SHP77 (cell line): ENCODE measurements around the gene FAIM2.
"Not testable (repeated sequence)": the region's sequence is repeated elsewhere in the genome, so short reads cannot be mapped to it uniquely, and the experiment has no call there.

Source experiments
- DNase-seq, 2 experiments: peaks; one replicate each; lab custom pipeline; 2025; lab: John Stamatoyannopoulos, UW

The FAIM2 gene

GRCh38 chr12:49860921-49861320, 42.8 kb downstream of the FAIM2 start:
- DNase-seq = not testable (repeated sequence)

DNA sequence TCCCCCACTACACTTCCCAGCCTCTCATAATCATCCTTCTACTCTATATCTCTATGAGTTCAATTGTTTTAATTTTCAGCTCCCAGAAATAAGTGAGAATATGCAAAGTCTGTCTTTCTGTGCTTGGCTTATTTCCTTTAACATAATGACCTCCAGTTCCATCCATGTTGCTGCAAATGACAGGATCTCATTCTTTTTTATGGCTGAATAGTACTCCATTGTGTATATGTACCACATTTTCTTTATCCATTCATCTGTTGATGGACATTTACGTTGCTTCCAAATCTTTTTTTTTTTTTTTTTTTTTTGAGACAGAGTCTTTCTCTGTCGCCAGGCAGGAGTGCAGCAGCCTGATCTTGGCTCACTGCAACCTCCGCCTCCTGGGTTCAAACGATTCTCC, 47.8 kb downstream of the FAIM2 start:
- not testable (repeated sequence) for DNase-seq

DNA sequence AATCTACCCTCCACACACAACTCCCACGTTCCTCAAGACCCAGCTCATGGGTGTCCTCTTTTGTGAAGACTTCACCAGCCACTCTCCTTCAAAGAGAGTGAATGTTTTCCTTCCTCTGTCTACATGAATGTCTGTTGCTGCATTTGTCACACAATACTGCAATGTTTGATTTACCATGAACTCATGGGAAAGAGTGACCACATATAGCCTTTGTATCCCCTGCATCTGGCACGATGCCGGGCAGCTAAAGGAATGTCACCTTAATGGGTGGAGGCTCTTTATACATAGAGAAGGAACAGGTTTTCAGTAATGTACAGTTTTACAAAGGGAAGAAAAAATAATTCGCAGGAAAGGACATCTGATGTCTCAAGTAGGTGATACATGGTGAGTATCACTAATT, 48.7 kb downstream of the FAIM2 start:
- DNase-seq = no peak

DNA sequence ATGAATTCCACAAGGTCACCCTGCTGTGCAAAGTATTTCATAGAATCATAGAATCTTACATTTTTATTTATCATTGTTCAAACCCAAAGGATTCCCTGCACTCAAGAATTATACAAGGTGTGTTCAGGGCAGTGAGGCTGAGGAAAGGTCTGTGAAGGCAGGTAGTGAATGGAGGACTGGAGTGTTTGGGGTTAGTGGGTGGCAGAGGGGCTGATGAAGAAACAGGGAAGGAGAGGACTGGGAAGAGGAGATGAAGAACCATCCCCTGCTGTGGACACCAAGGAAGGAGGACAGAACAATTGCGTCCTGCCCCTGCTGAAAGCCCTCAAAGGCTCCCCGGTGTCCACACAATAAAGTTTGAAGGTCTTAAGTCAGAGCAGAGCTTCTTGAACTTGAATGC, 50.0 kb downstream of the FAIM2 start:
- DNase-seq = no peak

DNA sequence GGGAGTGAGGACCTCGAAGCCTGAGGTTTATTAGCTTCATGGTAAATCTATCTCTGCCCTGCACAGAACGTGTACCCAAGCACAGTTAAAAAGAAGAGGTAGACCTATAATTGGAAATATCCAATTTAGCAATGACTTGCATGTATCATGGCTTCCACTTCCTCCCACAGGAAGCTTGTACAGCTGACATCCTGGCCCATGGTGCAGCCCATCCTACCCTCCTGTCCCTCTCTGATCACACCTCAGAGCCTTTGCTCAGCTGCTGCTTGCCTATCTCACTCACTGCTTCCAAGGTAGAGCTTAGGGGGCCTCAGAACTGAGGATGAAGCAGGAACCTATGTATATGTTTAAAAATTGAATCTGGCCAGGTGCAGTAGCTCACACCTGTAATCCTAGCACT, 56.5 kb downstream of the FAIM2 start:
- DNase-seq = no peak

DNA sequence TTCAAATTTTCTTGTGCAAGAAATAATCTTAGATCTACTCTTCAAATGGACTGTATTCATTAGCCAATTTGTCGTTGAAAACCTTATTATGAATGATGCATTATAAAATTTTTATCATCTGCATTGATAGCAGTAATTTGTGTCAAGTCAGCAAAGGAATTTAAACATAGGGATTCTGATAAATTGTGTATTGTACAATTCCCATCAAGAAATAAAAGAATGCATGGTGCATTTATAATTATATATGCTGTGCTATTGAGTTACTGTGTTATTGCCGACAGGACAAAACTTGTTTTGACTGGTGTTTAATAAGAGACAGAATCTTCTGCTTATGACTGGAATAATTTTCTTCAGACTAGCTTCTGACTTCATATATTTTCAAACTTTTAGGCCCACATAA, 57.7 kb downstream of the FAIM2 start:
- no peak for DNase-seq

DNA sequence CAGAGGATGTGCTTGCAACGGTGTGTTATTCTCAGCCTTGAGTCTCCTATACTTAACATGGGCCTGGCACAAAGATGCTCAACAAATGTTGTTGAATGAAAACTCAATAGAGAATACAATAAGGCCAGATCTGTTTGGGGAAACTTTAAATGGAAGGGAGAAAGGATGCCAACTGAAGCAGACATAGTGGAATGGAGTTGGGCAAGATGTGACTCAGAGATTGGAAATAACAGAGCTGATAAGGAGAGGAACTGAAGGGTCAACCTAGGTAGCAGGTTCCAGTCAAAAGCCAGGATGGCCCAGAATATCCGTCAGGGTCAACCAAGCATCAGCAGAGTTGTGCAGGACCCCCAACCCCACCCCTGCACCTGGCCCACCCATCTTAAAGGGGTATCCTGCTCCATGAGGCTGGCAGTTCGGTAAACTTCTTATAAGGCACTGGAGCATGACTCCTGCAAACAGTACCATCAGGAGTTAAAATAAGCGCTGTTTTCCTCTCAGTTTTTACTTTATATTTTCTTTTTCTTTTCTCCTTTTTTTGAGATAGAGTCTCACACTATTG, 59.7 kb downstream of the FAIM2 start:
- DNase-seq = no peak

DNA sequence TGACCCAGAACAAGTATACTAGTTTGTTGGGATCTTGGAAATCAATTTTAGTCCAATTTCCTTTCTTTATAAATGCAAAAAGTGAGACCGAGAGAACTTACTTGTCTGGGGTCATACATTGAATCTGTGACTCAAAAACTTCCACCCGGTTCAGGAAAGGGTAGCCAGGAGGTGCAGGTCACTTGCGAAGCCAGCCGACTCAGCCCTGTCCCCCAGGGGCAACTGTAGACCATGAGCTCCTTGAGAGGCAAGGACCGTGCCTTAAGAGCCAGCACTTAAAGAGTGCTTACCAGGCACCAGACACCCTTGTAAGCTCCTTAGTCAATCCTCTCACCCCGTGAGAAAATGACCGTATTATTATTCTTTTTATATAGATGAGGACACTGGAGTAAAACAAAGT, 60.3 kb downstream of the FAIM2 start:
- no peak for DNase-seq

- DNase-seq = peak; percentile 82 to 89
These were observed 61.0 kb downstream of the FAIM2 start, which contains the start of gene BCDIN3D for GRCh38 chr12:49842519-49843352. Gene BCDIN3D, minus strand, starts transcription at chr12:49843106. Its CDS starts 19 bp downstream, at chr12:49843087.

- DNase-seq = peak in 1 of 2 experiments; percentile 51
These were observed 64.6 kb downstream of the FAIM2 start for GRCh38 chr12:49838973-49839633.

DNA sequence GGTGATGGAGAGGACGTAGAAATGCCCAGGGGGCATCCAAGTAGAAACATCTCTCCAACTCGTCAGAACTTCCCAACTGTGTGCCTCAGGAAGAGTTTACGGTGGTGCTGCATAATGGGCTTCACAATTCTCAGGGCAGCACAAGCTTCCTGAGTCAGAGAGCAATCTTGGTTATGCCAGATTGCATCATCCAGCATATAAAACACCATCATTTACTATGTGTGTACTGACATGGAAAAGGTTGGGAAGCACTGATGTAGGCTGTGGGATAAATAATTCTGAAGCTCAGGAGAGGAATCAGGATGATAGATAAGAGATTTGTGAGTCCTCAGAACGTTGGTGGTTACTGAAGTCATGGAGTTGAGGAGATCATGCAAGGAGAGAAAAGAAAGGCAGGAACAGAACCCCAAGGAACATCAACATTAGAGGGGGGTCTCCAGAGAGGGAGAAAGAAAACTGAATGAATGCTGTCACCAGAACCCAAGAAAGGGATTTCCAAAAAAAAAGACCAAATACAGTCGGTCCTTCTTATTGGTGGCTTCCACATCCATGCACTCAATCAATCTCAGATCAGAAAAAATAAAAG, 70.8 kb downstream of the FAIM2 start:
- no peak for DNase-seq

DNA sequence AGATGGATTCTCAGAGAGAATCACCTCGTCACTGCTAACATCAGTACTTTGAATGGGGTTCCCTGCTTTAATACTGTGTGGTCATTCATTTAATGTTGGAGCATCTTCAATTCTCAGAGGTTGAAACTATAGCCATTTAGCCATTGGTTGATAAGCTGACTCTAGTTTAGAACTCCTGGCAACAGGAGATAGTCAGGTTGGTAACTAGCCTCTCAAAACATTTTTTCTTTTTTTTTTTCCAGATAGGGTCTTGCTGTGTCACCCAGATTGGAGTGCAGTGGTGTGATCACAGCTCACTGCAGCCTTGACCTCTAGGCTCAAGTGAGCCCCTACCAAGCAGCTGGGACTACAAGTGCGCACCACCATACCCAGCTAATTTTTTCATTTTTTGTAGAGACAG, 72.0 kb downstream of the FAIM2 start:
- no peak for DNase-seq

DNA sequence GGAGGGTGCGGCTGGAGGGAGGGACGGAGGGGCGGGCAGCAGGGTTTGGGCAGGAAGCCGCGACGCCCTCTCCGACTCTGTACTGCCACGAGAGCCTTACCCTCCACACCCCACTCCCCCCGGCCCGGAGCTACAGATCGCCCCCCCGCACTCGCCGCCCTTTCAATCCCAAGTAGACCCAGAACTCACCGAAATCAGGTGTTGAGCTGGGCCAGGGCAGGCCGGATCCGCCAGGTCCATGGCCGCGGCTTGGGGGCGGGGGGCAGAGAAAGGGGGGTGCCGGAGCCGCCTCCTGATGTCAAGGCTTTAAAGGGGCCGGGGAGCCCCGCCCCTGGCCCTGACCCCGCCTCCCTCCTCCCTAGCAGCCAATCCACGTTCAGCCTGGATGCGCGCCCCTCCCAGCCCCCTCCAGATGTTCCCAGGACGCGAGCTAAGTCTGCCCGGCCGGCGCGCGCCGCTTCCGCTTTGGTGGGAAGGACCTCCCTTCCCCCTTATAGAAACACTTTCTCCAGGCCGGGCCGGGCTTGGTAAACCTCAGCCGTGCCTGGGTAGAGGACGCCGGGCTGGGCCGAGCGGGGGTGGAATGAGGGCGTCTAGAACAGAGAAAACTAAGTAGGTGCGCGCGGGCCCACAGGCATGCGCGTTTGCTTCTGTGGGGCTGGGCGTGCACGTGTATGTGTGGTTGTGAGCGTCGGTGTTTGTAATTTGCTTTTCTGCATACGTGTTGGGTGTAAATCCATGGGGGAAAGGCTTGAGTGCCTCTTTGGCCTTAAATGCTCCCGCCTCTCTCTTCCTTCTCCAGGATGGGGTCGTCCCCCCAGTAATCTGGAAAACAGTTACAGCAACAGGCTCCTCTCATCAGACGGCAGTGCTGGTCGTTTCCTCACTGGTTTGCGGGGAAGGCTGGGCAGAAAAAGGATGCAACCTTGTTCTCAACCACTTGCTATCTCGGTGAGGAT, 75.3 kb downstream of the FAIM2 start, which contains the start of gene NCKAP5L:
TSS of gene NCKAP5L (minus strand) at position 281 of the 959 bp plus-strand sequence. CDS start 24,369 bp downstream, outside the sequence.
- DNase-seq = peak; percentile 89 to 93

GRCh38 chr12:49827401-49828099, 76.2 kb downstream of the FAIM2 start:
- peak; percentile 38 to 49 for DNase-seq

DNA sequence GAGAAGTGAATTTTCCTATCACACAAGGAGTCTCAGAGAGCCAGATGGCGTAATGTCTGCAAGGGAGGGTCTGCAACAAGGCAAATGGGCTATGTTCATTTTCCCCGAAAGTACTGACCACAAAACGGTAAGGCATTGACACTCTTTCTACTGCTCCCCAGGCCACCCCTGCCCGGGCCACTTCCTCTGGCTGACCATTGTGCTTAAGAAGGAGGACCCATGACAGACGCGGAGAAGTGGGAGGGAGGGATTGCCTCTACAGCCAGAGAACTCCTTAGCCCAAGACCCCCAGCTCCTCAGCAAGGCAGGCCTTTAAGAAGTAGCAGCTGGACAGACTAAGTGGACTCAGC, 76.7 kb downstream of the FAIM2 start:
- DNase-seq = no peak

DNA sequence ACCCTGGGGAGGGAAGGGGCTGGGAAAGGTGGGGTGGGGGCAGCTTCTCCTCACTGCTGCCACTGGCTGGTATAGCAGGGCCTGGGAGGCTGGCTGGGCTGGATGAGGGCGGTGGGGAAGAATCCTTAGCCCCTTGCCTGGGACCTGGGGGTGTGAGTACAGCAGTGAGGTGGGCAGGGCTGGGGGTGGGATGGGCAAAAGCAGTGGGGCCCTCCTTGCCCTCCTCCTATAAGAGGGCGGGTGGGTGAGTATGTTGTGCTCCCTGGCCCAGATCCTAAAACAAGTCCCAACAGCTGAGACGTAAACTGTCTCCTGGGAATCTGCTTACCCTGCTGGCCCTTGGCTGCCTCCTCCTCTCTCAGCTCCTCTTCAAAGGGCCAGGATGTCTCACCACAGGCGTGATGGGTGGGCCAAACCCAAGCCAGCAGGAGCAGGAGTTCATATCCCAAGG, 77.7 kb downstream of the FAIM2 start:
- DNase-seq = no peak

DNA sequence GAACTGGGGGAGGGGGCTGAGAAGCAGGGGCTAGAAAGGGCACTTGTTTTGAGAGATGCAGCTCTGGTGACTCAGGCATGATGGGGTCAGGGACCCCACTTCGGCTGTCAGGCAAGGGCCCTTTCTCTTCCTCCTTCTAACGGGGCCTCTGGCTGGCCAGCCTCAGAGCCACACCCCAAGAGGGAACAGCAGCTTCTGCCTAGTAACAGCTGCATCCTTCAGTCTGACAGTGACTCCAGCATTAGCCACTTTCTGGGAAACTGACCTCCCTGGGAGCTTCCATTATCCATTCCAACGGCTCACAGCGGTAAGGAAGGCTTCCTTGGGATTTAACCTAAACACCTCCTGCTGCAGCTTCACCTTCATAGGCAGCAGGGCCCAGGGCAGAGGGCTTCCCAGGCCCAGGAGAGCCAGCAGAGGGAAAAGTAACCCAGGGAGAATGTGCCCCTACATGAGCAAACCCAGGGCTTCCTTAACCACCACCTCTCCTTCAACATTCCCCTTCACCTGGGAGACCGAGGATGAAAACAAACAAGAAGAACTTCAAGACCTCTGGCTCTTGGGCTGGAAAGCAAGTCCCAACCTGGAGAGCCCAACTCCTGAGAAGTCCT, 78.2 kb downstream of the FAIM2 start:
- DNase-seq = no peak

DNA sequence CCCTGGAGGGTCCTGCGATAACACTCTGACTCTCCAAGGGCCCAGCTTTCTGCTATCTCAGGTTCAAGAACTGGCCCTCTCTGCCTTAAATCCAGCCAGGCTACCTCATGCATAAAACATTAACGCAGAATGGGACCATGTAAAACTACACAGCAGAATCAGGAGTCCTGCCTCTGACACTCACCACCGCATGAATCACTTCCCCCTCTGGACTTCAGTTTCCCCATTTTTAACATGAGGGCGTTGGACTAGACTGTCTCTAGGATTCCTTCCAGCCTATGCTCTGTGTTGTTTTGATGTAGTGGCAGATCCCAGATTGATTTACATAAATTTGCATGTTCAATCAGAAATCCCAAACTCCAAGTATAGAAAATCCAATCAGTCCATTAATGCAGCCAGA, 78.8 kb downstream of the FAIM2 start:
- no peak for DNase-seq

- no peak for DNase-seq
These were observed 79.3 kb downstream of the FAIM2 start for GRCh38 chr12:49824416-49824815.

DNA sequence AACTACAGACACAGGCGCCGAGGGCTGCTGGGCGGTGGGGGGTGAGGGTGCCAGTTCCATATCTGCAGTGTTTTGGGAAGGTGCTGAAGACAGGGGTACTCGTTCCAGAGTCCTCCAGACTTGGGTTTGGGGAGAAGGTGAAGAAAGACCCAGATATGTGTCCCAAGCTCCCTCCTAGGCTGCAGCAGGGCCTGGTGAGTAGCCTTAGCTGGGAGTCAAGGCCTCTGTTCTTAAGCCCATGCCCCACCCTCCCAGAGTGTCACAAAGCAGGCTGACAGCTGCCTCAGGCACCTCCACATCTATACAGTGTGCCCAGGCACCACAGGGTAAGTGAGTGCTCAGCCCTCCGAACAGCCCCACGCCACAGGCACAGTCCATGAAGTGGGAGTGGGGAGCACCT, 79.7 kb downstream of the FAIM2 start:
- no peak for DNase-seq
